Measurements from ENCODE around the gene CNTN5.

The CNTN5 gene

GRCh38 chr11:99987821-99988470 lies 967.2 kb downstream of the CNTN5 start:
- DNase-seq, result no peak

GRCh38 chr11:99988471-99988837 lies 967.7 kb downstream of the CNTN5 start:
- DNase-seq, result no peak

- DNase-seq, result no peak
Observed at GRCh38 chr11:100003985-100004384, 983.2 kb downstream of the CNTN5 start.

- no peak for DNase-seq
Observed at GRCh38 chr11:100004541-100004940, 983.8 kb downstream of the CNTN5 start.

DNA sequence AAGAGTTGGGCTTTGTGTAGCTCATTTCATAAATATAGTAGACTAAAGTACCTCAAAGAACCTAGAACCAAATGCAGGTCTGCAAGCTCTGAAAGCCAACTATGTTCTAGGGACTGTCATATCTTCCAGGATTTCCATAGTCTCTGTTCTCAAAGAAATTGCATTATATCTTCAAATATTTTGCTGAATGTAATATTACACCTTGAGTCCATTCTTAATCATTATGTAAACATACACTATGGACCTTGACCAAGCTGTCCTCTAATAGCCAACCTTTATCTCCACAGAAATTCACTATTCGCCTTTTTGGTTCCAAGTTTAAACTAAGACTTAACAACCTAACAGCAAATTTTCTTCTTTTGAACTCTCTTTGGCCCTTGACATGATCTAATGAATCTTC lies 987.7 kb downstream of the CNTN5 start:
- DNase-seq, result no peak

- DNase-seq, result no peak
Observed at GRCh38 chr11:100009728-100010127, 989.0 kb downstream of the CNTN5 start.

GRCh38 chr11:100010393-100010792 lies 989.6 kb downstream of the CNTN5 start:
- no peak for DNase-seq

- no peak for DNase-seq
Observed at GRCh38 chr11:100011697-100012096, 990.9 kb downstream of the CNTN5 start.

DNA sequence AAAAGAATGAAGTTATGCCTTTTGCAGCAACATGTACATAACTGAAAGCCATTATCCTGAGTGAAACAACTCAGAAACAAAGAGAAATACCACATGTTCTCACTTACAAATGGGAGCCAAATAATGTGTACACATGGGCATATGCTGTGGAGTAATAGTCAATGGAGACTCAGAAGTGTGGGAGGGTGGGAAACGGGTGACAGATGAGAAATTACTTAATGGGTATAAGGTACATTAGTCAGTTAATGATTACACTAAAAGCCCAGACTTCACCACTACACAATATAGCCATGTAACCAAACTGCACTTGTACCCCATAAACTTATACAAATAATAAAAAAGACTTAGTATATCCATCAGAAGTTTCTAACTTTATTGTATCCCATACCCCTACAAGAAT lies 992.3 kb downstream of the CNTN5 start:
- DNase-seq, result no peak

- no peak for DNase-seq
Observed at GRCh38 chr11:100031973-100032372, 1011.2 kb downstream of the CNTN5 start.

DNA sequence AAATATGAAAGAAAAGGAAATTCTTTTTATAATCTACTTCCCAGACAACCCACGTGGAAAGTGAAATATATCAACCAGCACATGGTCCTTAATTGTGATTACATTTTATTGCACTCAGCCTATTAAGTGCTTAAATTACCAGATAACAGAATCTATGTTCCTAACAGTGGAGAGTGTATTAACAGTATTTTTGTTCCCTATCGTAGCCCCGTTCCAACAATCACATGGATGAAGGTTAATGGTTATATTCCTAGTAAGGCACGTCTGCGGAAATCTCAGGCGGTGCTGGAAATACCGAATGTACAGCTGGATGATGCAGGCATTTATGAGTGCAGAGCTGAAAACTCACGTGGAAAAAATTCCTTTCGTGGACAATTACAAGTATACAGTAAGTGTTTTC lies 1040.3 kb downstream of the CNTN5 start:
- no peak for DNase-seq

GRCh38 chr11:100066399-100066798 lies 1045.7 kb downstream of the CNTN5 start:
- DNase-seq, result no peak

- peak; percentile 10 for DNase-seq
Observed at GRCh38 chr11:100068116-100068515, 1047.4 kb downstream of the CNTN5 start.

DNA sequence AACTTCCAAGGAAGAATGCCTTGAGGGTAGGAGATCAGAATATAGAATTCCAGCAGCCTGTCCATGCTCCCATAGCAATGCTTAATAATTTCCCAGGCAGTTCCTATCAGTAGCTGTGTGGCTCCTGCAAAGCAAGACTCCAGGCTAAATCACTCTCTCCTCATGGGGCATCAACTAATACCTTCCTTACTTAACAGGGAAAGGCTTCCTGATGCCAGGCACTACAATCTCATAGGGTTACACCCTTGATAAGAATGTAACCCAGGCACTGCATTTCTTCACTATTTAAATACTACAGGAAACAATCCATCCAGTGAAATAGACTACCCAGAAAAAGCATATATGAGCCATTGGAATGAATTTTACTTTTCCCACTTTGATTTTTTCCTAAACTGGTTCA lies 1051.4 kb downstream of the CNTN5 start:
- no peak for DNase-seq

- no peak for DNase-seq
Observed at GRCh38 chr11:100080381-100080780, 1059.6 kb downstream of the CNTN5 start.

DNA sequence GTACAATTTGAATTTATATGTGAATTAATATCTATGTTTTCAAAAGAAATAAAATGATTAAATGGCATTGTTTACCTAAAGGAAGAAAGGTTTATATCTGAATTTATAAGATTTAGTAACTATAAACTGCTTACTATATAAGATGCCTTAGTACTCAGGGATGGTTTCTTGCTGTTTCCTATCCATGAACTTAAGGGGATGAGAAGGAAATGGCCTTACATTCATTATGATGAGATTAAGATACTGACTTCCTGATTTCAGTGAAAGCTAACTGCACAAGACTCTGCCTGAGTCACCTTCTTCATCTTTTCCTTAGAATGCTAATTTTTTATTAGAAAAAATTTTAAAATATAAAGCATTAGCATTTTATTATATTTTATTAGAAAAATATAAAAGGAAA lies 1060.1 kb downstream of the CNTN5 start:
- no peak for DNase-seq

DNA sequence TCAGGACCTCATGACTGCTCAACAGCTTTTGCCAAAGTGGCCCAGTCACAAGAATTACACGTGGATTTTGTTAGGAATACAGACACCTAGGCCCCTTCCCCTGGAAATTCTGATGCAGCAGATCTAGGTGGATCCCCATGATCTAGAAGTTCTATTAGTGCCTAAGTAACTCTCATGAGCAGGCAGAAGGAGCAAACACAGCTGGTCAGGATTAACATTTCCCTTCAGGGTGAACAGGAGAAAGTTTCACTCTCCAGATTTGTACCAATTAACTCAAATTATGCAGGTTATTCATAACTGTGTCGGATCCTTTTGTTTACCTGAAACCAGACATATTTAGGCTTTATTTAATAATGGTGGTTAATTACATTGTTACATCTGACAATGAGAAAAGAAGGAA lies 1072.9 kb downstream of the CNTN5 start:
- no peak for DNase-seq

- DNase-seq, result no peak
Observed at GRCh38 chr11:100094121-100094865, 1073.5 kb downstream of the CNTN5 start.

- DNase-seq, result no peak
Observed at GRCh38 chr11:100095809-100096208, 1075.1 kb downstream of the CNTN5 start.

- DNase-seq, result no peak
Observed at GRCh38 chr11:100098560-100098959, 1077.8 kb downstream of the CNTN5 start.

GRCh38 chr11:100105255-100105981 lies 1084.7 kb downstream of the CNTN5 start:
- DNase-seq, result no peak

DNA sequence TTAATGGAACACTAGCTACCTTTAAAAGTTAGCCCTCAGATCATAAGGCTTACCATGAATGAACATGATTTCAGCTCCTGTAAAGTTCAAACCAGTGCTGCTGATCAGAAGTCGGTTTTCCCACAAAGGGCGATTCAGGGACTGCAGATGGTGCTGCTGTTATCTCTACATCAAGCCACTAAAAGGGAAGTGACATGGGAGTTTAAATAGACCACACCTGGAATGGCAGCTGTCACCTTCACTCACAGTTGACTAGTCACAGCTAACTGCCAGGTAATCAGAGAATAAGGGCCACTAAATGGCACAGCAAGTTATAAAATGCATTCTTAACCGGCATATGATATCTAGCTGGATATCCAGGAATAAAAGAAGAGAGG lies 1085.2 kb downstream of the CNTN5 start:
- DNase-seq, result no peak

GRCh38 chr11:100119176-100119575 lies 1098.4 kb downstream of the CNTN5 start:
- no peak for DNase-seq

DNA sequence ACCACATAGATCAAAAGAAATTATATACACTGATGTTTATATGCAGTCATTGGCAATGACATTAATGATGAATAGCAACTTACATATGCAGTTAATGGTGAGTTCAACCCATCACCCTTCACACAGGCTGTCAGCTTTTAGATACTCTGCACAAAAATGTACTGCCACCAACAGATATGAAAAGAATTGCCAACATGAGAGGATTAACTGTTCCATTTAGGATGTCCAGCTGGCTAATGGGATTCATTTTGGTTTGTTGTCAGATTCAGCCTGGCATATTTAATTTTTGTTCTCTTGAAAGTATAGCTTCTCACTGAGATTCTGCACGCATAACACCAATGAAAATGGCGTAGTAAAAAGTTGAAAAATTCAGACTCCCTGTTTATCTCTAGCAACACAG lies 1112.4 kb downstream of the CNTN5 start:
- no peak for DNase-seq

Measured in NCI-H1417 treated with DMSO at 0.1 percent for 48 hours (cell line).